Endodermal cell (in vitro differentiated cells): ENCODE measurements around the gene LIPT2. TPM values are rescaled to one million over a fixed set of nuclear protein-coding genes. Genes with fewer than 3 reads are reported as not detected.
A peak's percentile ranks its signal among the peaks of the same experiment; 100 is the strongest.

Experiments used
- DNase-seq: peaks from one replicate; pipeline ENCODE4 v3.0.0-alpha.2; 2017
- H3K27ac ChIP-seq: 2 replicates; pipeline ENCODE4 v1.5.1; 2013; ENCODE audit warnings: mild to moderate bottlenecking, low read depth, low read length, moderate library complexity
- H3K27me3 ChIP-seq: 2 replicates; pipeline ENCODE4 v1.6.1; 2013; ENCODE audit warnings: mild to moderate bottlenecking, low read length, moderate library complexity; ENCODE audit not compliant: insufficient read depth, control insufficient read depth, poor library complexity, severe bottlenecking
- H3K36me3 ChIP-seq: 2 replicates; pipeline ENCODE4 v1.7.0; 2013; ENCODE audit warnings: mild to moderate bottlenecking, low read length, moderate library complexity; ENCODE audit not compliant: control insufficient read depth, insufficient read depth
- H3K4me1 ChIP-seq: one replicate; pipeline ENCODE4 v1.7.0; 2013; ENCODE audit warnings: low read length; ENCODE audit not compliant: control insufficient read depth, insufficient read depth
- H3K4me3 ChIP-seq: 2 replicates; pipeline ENCODE4 v1.5.1; 2013; ENCODE audit warnings: mild to moderate bottlenecking, low read length, moderate library complexity
- H3K9ac ChIP-seq: 2 replicates; pipeline ENCODE4 v1.6.1; 2013; ENCODE audit warnings: mild to moderate bottlenecking, low read length, moderate library complexity; ENCODE audit not compliant: poor library complexity, severe bottlenecking; ENCODE audit errors: extremely low read depth
- H3K9me3 ChIP-seq: 2 replicates; pipeline ENCODE4 v1.6.1; 2013; ENCODE audit warnings: mild to moderate bottlenecking, low read length, moderate library complexity; ENCODE audit not compliant: control insufficient read depth
- H3K27ac Mint-ChIP-seq: 2 replicates; pipeline ENCODE4 v1.8.0; 2020; ENCODE audit warnings: mixed read lengths
- H3K27me3 Mint-ChIP-seq: 2 replicates; pipeline ENCODE4 v1.8.0; 2021; ENCODE audit warnings: mild to moderate bottlenecking, mixed read lengths; ENCODE audit not compliant: insufficient read depth
- H3K36me3 Mint-ChIP-seq: 2 replicates; pipeline ENCODE4 v1.8.0; 2020; ENCODE audit warnings: low read depth, mixed read lengths
- H3K4me1 Mint-ChIP-seq: 2 replicates; pipeline ENCODE4 v1.8.0; 2020; ENCODE audit warnings: mixed read lengths
- H3K4me3 Mint-ChIP-seq: 2 replicates; pipeline ENCODE4 v1.8.0; 2020; ENCODE audit warnings: mild to moderate bottlenecking, moderate library complexity, mixed read lengths
- H3K9me3 Mint-ChIP-seq: 2 replicates; pipeline ENCODE4 v1.8.0; 2020; ENCODE audit warnings: mild to moderate bottlenecking, mixed read lengths
- CTCF ChIP-seq: fragments of 200-600 bp; sonication (generic); conservative IDR thresholded peaks from 2 replicates; pipeline ENCODE4 v1.5.0; 2021; ENCODE audit warnings: antibody characterized with exemption, mild to moderate bottlenecking
- WGBS, 2 experiments: methylation state at CpG; one replicate each; pipeline versions ENCODE4 v1.1.5 to v1.1.7; 2013; ENCODE audit warnings: missing lambda C conversion rate in 2 of 2, mixed read lengths in 1 of 2; ENCODE audit not compliant: insufficient coverage in 1 of 2, insufficient read length in 1 of 2; 5-methylcytosine and 5-hydroxymethylcytosine counted together
- total RNA-seq, 2 donors: library from RNA; stranded (reverse); fragmentation: NEBNext Ultra II Directional in 1 of 2; extraction: Animal tissue kit (Norgen Biotek cat#: 25700) in 1 of 2; gene quantifications; 2 replicates in 1 of 2; 3 replicates in 1 of 2; pipeline ENCODE4 v1.2.1, GENCODE V29; 2021

Gene LIPT2
- total RNA-seq, 2 donors from 2014 or later = 6.7 to 9.4 TPM

DNA sequence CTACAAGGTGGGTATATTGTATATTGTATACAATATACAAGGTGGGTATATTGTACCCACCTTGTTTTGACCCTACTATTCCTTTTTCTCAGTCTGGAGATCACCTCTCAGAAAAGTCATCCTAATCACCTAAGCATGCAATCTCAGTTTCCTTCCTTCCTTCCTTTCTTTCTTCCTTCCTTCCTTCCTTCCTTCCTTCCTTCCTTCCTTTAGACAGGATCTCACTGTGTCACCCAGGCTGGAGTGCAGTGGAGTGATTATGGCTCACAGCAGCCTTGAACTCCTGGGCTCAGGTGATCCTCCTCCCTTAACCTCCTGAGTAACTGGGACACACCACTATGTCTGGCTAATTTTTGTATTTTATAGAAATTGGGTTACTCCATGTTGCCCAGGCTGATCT lies 25.0 kb downstream of the LIPT2 start:
- DNase-seq = no peak
- peaks cover 26% of the 10 kb centered on the region for H3K4me1 Mint-ChIP-seq
- H3K27me3 Mint-ChIP-seq = peaks cover 4% of the 10 kb centered on the region
- H3K4me3 Mint-ChIP-seq = no peak overlapping the region
- Histone ChIP-seq H3K4me1 (peaks cover 5% of the 10 kb centered on the region), H3K27ac (no peak overlapping the region), H3K36me3 (no peaks in the 10 kb centered on the region), H3K27me3 (no peaks in the 10 kb centered on the region), H3K9me3 (no peaks in the 10 kb centered on the region), H3K4me3 (no peak overlapping the region), H3K9ac (no peak overlapping the region)
- no peak for TF ChIP-seq CTCF
- H3K27ac Mint-ChIP-seq = no peak overlapping the region
- H3K9me3 Mint-ChIP-seq = no peaks in the 10 kb centered on the region
- H3K36me3 Mint-ChIP-seq = peaks cover 6% of the 10 kb centered on the region

GRCh38 chr11:74468058-74468457 lies 25.5 kb downstream of the LIPT2 start:
- no peaks in the 10 kb centered on the region for H3K9me3 Mint-ChIP-seq
- H3K4me3 Mint-ChIP-seq = peak overlapping the region; percentile 67
- Histone ChIP-seq H3K9me3 (no peaks in the 10 kb centered on the region), H3K9ac (no peak overlapping the region), H3K4me1 (peaks cover 5% of the 10 kb centered on the region), H3K27ac (no peak overlapping the region), H3K27me3 (no peaks in the 10 kb centered on the region), H3K4me3 (no peak overlapping the region), H3K36me3 (no peaks in the 10 kb centered on the region)
- H3K36me3 Mint-ChIP-seq = peaks cover 6% of the 10 kb centered on the region
- WGBS, 2 experiments = 76% methylated on average over 4 of the region's 4 CpGs; no CpG with 5 or more reads in 1 of the 2 experiments
- DNase-seq = peak; percentile 57
- TF ChIP-seq CTCF = no peak
- peaks cover 4% of the 10 kb centered on the region for H3K27me3 Mint-ChIP-seq
- H3K27ac Mint-ChIP-seq = peak overlapping the region; percentile 83
- peaks cover 26% of the 10 kb centered on the region for H3K4me1 Mint-ChIP-seq

DNA sequence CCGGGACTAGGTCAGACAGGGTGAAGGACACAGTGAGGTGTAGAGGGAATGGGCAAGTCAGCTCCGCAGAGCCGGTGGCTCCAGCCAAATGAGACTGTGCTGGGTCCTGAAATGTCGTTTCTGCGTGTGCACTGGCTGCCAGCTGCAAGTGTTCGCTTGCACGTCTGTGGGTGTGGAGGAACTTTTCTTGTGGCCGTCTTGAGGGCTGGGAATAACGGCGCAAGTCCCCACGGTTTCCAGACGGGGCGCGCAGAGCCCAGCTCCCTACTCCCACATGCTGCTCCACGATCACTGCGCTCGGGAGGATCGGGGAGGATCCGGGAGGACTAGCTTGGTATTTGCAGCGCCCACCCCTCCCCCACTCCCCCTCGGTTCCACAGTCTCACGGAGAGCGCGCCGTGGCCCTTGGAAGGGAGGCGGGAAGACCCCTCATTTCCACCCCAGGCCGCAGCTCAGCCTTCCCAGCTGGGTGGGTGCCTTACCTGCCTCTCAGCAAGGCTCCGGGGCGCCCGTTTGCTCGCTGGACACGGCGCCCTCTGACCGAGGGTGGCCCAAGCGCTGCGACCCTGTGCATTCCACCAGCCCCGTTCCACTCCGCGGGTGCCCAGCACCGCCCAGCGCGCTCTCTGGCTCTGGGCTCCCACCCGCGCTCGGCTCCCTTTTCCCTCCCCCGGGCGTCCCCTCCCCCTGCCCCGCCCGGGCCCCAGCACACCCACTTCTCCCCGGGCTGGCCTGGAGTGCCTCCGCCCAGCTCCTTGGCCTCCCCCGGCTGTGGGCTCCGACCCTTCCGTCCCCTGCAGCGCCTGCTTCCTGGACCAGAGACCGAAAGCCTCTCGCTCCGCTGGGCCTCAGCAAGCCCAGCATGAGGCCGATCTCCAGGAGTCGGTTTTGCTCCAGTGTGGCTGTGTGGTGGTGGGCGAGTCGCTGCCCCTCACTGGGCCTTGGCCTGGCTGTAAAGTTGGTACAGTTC lies 26.3 kb downstream of the LIPT2 start, which contains the start of gene KCNE3:
TSS of gene KCNE3 (minus strand) at position 634 of the 970 bp plus-strand sequence. CDS start 9,986 bp downstream, outside the sequence.
- WGBS, 2 experiments = 24 to 35% methylated on average over 22 to 62 of the region's 62 CpGs
- TF ChIP-seq CTCF = peak; percentile 30
- H3K9ac ChIP-seq = peak within 1 kb of the TSS; percentile 38
- no peak within 1 kb of the TSS for H3K27ac ChIP-seq
- no peaks in the 10 kb centered on the region for H3K27me3 ChIP-seq
- H3K9me3 ChIP-seq = no peaks in the 10 kb centered on the region
- Mint-ChIP-seq H3K4me3 (peak within 1 kb of the TSS; percentile 67), H3K4me1 (peaks cover 22% of the 10 kb centered on the region), H3K36me3 (peaks cover 6% of the 10 kb centered on the region), H3K27ac (peak within 1 kb of the TSS; percentile 83), H3K9me3 (no peaks in the 10 kb centered on the region), H3K27me3 (peaks cover 4% of the 10 kb centered on the region)
- peak; percentile 87 for DNase-seq
- H3K36me3 ChIP-seq = no peaks in the 10 kb centered on the region
- H3K4me3 ChIP-seq = peak within 1 kb of the TSS; percentile 60
- H3K4me1 ChIP-seq = peaks cover 5% of the 10 kb centered on the region
